Spleen (tissue), 11 donors: ENCODE measurements around the gene KRTAP6-2. TPM values are rescaled to one million over a fixed set of nuclear protein-coding genes. Genes with fewer than 3 reads are reported as not detected.

Experiments
- DNase-seq: peaks from one replicate; pipeline ENCODE4 v3.0.0-alpha.2; 2020
- H3K27ac ChIP-seq, 8 donors: fragments of 200-600 bp; sonication (generic) in 7 of 8; 1 replicate in 4 of 8; 2 replicates in 4 of 8; pipeline versions ENCODE4 v1.5.0 to v1.8.0; 2016 to 2021; ENCODE audit warnings: inconsistent platforms in 4 of 8, mild to moderate bottlenecking in 4 of 8, moderate library complexity in 1 of 8
- H3K27me3 ChIP-seq, 7 donors: fragments of 200-600 bp; sonication (generic) in 6 of 7; replicated peaks in 1 of 7; 1 replicate in 4 of 7; 2 replicates in 3 of 7; pipeline versions ENCODE4 v1.5.0 to v1.8.0; 2016 to 2021; ENCODE audit warnings: inconsistent platforms in 3 of 7, mild to moderate bottlenecking in 1 of 7
- H3K36me3 ChIP-seq, 6 donors: fragments of 200-600 bp; sonication (generic) in 5 of 6; 1 replicate in 4 of 6; 2 replicates in 2 of 6; pipeline versions ENCODE4 v1.5.0 to v1.8.0; 2016 to 2021; ENCODE audit warnings: inconsistent platforms in 2 of 6
- H3K4me1 ChIP-seq, 6 donors: fragments of 200-600 bp; sonication (generic) in 5 of 6; 1 replicate in 3 of 6; 2 replicates in 3 of 6; pipeline versions ENCODE4 v1.5.0 to v1.8.0; 2016 to 2021; ENCODE audit warnings: inconsistent platforms in 3 of 6
- H3K4me3 ChIP-seq, 8 donors: fragments of 200-600 bp; sonication (generic) in 7 of 8; 1 replicate in 4 of 8; 2 replicates in 4 of 8; pipeline versions ENCODE4 v1.5.0 to v1.8.0; 2016 to 2021; ENCODE audit warnings: inconsistent platforms in 4 of 8, mild to moderate bottlenecking in 4 of 8, moderate library complexity in 2 of 8
- H3K9me3 ChIP-seq, 8 donors: fragments of 200-600 bp; sonication (generic) in 7 of 8; 1 replicate in 4 of 8; 2 replicates in 4 of 8; pipeline versions ENCODE4 v1.5.0 to v1.8.0; 2016 to 2021; ENCODE audit warnings: inconsistent platforms in 4 of 8
- POLR2A ChIP-seq, 3 donors: fragments of 450-650 bp; IDR thresholded peaks; one replicate each; pipeline ENCODE4 v1.5.1; 2017; ENCODE audit warnings: antibody characterized with exemption in 3 of 3, mild to moderate bottlenecking in 1 of 3
- POLR2AphosphoS5 ChIP-seq, 3 donors: sonication (generic); formaldehyde crosslinking; IDR thresholded peaks; one replicate each; pipeline ENCODE4 v1.5.1; 2017; ENCODE audit warnings: antibody characterized with exemption in 3 of 3
- WGBS, 5 donors: extraction: QIAGEN DNeasy Blood & Tissue Kit in 3 of 5; methylation state at CpG; one replicate each; pipeline versions ENCODE4 v1.1.5 to v1.1.7; 2013 to 2018; 5-methylcytosine and 5-hydroxymethylcytosine counted together
- intact Hi-C: fragments of 100-400 bp; cut with DNase I; formaldehyde crosslinking; loops from one replicate; pipeline ENCODE4 v1.15.0; 2023; ENCODE audit warnings: low total_unique reads
- polyA plus RNA-seq, 3 donors: library from polyadenylated mRNA; stranded (reverse); fragments of 200-250 nt; gene quantifications; one replicate each; pipeline ENCODE4 v1.2.1, GENCODE V29; 2013
- total RNA-seq, 7 donors: library from RNA; depleted of rRNA in 3 of 7; stranded (reverse); fragments of >200 nt in 3 of 7; fragmentation: NEBNext Ultra II Directional in 4 of 7; extraction: Animal tissue kit (Norgen Biotek cat#: 25700) in 4 of 7; gene quantifications; one replicate each; pipeline versions ENCODE4 v1.1.0 to v1.2.1, GENCODE V29; 2016 to 2021
- TF ChIP-seq, protein P1 (sequence below), 11 experiments: fragments of 200-600 bp in 7 of 11; fragments of 450-650 bp in 4 of 11; sonication (generic) in 4 of 11; IDR thresholded peaks in 8 of 11; conservative IDR thresholded peaks in 3 of 11; 1 replicate in 7 of 11; 2 replicates in 4 of 11; pipeline versions ENCODE4 v1.4.0 to v1.8.0; 2016 to 2021; ENCODE audit warnings: antibody characterized with exemption in 11 of 11, inconsistent platforms in 4 of 11, mild to moderate bottlenecking in 1 of 11
- donor health status: healthy with polysubstance abuse.
- donor health status: DM: no; HTN: no; CAD: no; lungs with moderate emphysema.
- donor health status: DM: no; HTN: no; CAD: no.
- donor health status: Bipolar disorder and iron deficiency.
- donor health status: healthy.
- donor health status: DM: no; HTN: no; CAD: no.
- donor health status: DM: yes; HTN: yes; CAD: no.

The KRTAP6-2 gene
- total and polyA plus RNA-seq, 10 donors: not detected

DNA sequence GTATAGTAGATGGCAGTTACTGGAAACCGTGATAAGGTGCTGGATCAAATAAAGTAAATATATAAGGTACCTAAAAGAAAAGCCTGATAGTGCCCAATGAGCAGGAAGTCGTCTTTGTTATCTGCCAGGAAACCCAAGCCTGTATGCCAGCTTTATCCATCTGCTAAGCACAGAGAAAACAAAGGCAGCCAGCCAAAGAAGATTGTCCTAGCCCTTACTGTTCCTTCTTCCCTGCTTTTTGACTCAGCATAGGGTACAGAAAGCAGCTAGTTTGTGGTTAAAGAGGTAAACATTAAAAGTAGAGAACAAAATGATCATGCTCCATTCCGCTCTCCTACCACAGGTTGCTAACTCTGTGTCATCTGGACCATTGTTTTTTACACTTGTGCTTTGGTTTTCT lies 18.6 kb downstream of the KRTAP6-2 start:
- Histone ChIP-seq H3K27me3 (no peaks in the 10 kb centered on the region), H3K27ac (no peak overlapping the region), H3K4me1 (no peaks in the 10 kb centered on the region), H3K4me3 (no peak overlapping the region), H3K36me3 (no peaks in the 10 kb centered on the region), H3K9me3 (no peaks in the 10 kb centered on the region)
- TF ChIP-seq, protein P1, sequence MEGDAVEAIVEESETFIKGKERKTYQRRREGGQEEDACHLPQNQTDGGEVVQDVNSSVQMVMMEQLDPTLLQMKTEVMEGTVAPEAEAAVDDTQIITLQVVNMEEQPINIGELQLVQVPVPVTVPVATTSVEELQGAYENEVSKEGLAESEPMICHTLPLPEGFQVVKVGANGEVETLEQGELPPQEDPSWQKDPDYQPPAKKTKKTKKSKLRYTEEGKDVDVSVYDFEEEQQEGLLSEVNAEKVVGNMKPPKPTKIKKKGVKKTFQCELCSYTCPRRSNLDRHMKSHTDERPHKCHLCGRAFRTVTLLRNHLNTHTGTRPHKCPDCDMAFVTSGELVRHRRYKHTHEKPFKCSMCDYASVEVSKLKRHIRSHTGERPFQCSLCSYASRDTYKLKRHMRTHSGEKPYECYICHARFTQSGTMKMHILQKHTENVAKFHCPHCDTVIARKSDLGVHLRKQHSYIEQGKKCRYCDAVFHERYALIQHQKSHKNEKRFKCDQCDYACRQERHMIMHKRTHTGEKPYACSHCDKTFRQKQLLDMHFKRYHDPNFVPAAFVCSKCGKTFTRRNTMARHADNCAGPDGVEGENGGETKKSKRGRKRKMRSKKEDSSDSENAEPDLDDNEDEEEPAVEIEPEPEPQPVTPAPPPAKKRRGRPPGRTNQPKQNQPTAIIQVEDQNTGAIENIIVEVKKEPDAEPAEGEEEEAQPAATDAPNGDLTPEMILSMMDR (IDR thresholded peaks at IDR 0.05 in 8 of 11, conservative IDR thresholded peaks at IDR 0.05 in 3 of 11): no peak
- TF ChIP-seq POLR2AphosphoS5 (IDR thresholded peaks at IDR 0.05): no peak
- TF ChIP-seq POLR2A (IDR thresholded peaks at IDR 0.05): no peak
- DNase-seq: no peak
- 51 to 66% (median 59%) methylated on average over 3 of the region's 3 CpGs for WGBS, 5 donors
- intact Hi-C loops: no loop called here

DNA sequence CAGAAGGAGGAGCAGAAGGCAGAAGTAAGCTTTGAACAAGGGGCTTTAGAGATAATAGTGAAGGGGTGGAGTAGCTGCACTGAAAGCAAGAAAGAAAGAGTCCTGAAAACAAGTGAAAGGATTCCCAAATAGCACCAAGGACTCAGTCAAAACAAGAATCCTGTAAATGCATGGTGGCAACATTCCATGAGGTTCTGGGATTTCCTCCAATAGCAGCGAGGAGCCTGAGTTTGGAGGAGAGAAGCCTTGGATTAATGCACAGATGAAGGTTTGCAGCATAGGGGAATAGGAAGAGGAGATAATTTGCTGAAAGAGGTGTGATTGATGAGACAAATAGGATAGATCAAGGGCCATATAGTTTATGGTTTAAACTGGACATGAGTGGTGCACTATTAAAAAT lies 19.4 kb downstream of the KRTAP6-2 start:
- TF ChIP-seq, protein P1 (IDR thresholded peaks at IDR 0.05 in 8 of 11, conservative IDR thresholded peaks at IDR 0.05 in 3 of 11): no peak
- TF ChIP-seq POLR2AphosphoS5 (IDR thresholded peaks at IDR 0.05): no peak
- Histone ChIP-seq H3K36me3 (no peaks in the 10 kb centered on the region), H3K27me3 (no peaks in the 10 kb centered on the region), H3K4me3 (no peak overlapping the region), H3K27ac (no peak overlapping the region), H3K4me1 (no peaks in the 10 kb centered on the region), H3K9me3 (no peaks in the 10 kb centered on the region)
- WGBS, 5 donors: 59 to 77% (median 68%) methylated on average over 1 of the region's 1 CpG
- DNase-seq: no peak
- intact Hi-C loops: no loop called here

DNA sequence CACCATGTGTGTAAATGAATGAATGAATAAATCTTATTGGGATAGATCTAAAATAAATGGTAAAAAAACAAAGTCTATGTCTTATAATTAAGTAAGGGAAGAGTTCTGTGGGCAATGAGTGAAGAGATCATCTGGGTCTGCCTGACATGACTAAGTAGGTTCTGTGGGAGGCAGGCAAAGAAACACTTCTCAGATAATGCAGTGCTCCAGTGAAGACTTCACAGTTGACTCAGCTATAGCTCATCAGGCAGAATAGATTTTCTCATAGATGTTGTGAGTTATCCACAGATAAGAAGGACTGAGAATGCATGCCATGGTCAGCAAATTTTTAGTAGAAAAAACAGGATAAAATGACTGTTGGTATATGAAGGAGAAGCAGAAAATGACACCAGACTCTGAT lies 20.9 kb downstream of the KRTAP6-2 start:
- no peaks in the 10 kb centered on the region for H3K9me3 ChIP-seq
- no peak for DNase-seq

DNA sequence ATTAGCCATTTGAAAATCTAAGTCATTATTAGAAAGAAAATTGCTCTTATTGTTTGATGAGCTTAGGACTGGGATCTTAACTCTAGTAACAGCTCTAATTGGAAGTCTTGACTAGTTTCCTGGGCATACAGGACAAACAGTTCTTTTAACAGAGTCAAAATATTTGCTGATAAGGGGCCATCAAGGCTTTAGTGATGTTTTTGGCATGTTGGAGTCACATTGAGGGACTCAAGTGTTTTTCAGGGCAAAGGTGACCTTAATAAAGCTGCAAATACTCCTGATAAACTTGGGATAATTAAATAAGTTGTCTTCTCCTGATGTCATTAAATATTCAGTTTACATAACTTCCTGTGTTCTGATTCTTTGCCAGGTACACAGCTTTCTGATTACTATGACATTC lies 31.1 kb downstream of the KRTAP6-2 start:
- TF ChIP-seq, protein P1 (IDR thresholded peaks at IDR 0.05 in 8 of 11, conservative IDR thresholded peaks at IDR 0.05 in 3 of 11): no peak
- TF ChIP-seq POLR2AphosphoS5 (IDR thresholded peaks at IDR 0.05): no peak
- no peak for TF ChIP-seq POLR2A (IDR thresholded peaks at IDR 0.05)
- Histone ChIP-seq H3K4me3 (no peak overlapping the region), H3K9me3 (no peaks in the 10 kb centered on the region), H3K27ac (no peak overlapping the region), H3K4me1 (no peaks in the 10 kb centered on the region), H3K36me3 (no peaks in the 10 kb centered on the region), H3K27me3 (no peaks in the 10 kb centered on the region)
- intact Hi-C loops: no loop called here
- DNase-seq: no peak

More for the DNA sequence above, 20.9 kb downstream of the KRTAP6-2 start:
- Histone ChIP-seq H3K4me3 (no peak overlapping the region), H3K27me3 (no peaks in the 10 kb centered on the region), H3K36me3 (no peaks in the 10 kb centered on the region), H3K4me1 (no peaks in the 10 kb centered on the region), H3K27ac (no peak overlapping the region)
- TF ChIP-seq POLR2AphosphoS5 (IDR thresholded peaks at IDR 0.05) (no peak), POLR2A (IDR thresholded peaks at IDR 0.05) (no peak)
- TF ChIP-seq, protein P1 (IDR thresholded peaks at IDR 0.05 in 8 of 11, conservative IDR thresholded peaks at IDR 0.05 in 3 of 11): no peak
- intact Hi-C loops: no loop called here
